ENCODE data around the gene PTBP3. TPM values are rescaled to one million over a fixed set of nuclear protein-coding genes. Genes with fewer than 3 reads are reported as not detected.

PTBP3 gene
- total and polyA plus RNA-seq, 2 of the 13 experiments (the other 11 are each of a cell fraction or from before 2014, with no cell fraction given): 52.8 to 61.1 TPM

DNA sequence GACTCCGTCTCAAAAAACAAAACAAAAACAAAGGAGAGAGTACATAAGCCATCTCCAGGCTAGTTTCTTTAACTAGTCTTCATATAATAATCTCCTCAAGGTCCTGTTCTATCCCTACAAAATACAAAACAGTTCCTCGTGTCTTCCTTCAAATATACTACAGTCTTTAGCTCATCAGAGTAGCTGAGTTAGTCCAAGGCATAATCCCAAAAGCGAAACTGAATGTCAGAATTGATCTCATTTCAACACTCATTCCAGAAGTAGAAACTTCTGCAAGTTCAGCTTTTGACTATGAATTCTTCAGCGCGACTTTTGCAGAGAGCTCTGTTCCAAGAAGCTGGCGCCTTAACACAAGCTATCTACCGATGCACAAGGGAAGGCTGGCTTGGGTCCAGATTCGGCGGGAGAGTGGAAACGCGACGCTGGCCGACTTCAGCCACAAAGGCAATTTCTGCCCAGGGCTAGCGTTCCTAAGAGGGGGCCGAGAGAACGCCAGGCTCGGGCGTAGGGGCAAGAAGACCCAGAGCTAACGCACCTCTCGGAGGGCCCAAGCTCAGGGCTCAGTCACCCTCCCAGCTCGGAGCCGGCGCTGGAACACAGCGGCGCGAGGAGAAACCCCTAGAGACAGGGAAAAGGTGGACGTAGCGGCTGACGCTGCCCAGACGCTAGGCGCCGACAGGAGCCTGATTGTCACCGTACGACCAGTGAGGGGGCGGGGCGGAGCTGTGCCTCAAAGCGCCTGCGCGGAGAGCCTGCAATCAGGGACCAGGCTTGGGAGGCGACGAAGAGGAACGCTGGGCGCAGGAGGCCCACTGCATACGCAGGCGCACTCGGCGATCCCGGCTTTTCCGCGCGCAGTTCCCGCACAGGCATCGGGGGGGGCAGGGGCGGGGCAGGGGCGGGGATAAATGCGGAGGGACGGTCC is 46.0 kb upstream of the PTBP3 start (continued):
- no peak for TF ChIP-seq NFE2 (CRISPR knock-in tag; IDR thresholded peaks at IDR 0.05)
- TF ChIP-seq, protein P1, sequence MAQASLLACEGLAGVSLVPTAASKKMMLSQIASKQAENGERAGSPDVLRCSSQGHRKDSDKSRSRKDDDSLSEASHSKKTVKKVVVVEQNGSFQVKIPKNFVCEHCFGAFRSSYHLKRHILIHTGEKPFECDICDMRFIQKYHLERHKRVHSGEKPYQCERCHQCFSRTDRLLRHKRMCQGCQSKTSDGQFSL (CRISPR knock-in tag; IDR thresholded peaks at IDR 0.05): no peak
- TF ChIP-seq, protein P2, sequence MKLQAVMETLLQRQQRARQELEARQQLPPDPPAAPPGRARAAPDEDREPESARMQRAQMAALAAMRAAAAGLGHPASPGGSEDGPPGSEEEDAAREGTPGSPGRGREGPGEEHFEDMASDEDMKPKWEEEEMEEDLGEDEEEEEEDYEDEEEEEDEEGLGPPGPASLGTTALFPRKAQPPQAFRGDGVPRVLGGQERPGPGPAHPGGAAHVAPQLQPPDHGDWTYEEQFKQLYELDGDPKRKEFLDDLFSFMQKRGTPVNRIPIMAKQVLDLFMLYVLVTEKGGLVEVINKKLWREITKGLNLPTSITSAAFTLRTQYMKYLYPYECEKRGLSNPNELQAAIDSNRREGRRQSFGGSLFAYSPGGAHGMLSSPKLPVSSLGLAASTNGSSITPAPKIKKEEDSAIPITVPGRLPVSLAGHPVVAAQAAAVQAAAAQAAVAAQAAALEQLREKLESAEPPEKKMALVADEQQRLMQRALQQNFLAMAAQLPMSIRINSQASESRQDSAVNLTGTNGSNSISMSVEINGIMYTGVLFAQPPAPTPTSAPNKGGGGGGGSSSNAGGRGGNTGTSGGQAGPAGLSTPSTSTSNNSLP (IDR thresholded peaks at IDR 0.05; ENCODE audit: low read depth, low read length): 0 out of 2 replicates have a peak, but pooled peaks have one; percentile 7
- TF ChIP-seq PITX1 (CRISPR knock-in tag; IDR thresholded peaks at IDR 0.05): peak; percentile 11; the same call in 1 of the 2 replicates
- TF ChIP-seq ARNT2 (CRISPR knock-in tag; IDR thresholded peaks at IDR 0.05; ENCODE audit: low read depth): no peak
- no peak for TF ChIP-seq JUNB (CRISPR knock-in tag; IDR thresholded peaks at IDR 0.05; ENCODE audit: borderline replicate concordance)
- TF ChIP-seq, protein P3, sequence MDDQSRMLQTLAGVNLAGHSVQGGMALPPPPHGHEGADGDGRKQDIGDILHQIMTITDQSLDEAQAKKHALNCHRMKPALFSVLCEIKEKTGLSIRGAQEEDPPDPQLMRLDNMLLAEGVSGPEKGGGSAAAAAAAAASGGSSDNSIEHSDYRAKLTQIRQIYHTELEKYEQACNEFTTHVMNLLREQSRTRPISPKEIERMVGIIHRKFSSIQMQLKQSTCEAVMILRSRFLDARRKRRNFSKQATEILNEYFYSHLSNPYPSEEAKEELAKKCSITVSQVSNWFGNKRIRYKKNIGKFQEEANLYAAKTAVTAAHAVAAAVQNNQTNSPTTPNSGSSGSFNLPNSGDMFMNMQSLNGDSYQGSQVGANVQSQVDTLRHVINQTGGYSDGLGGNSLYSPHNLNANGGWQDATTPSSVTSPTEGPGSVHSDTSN (CRISPR knock-in tag; IDR thresholded peaks at IDR 0.05; ENCODE audit: borderline replicate concordance): no peak
- TF ChIP-seq ZNF230 (CRISPR knock-in tag; IDR thresholded peaks at IDR 0.05): no peak; the same call in 1 of the 2 replicates
- TF ChIP-seq HIVEP1 (CRISPR knock-in tag; IDR thresholded peaks at IDR 0.05): no peak
- TF ChIP-seq SRSF1 (optimal IDR thresholded peaks at IDR 0.05; ENCODE audit: low read depth, low read length): peak; percentile 17
- TF ChIP-seq FOXK1 (CRISPR knock-in tag; IDR thresholded peaks at IDR 0.05; ENCODE audit: borderline replicate concordance, low read depth): no peak
- no peak for TF ChIP-seq FOXA1 (IDR thresholded peaks at IDR 0.05)
- TF ChIP-seq FOXA1 (CRISPR knock-in tag; IDR thresholded peaks at IDR 0.05): peak; percentile 23; the same call in 1 of the 2 replicates
- TF ChIP-seq, protein P4, sequence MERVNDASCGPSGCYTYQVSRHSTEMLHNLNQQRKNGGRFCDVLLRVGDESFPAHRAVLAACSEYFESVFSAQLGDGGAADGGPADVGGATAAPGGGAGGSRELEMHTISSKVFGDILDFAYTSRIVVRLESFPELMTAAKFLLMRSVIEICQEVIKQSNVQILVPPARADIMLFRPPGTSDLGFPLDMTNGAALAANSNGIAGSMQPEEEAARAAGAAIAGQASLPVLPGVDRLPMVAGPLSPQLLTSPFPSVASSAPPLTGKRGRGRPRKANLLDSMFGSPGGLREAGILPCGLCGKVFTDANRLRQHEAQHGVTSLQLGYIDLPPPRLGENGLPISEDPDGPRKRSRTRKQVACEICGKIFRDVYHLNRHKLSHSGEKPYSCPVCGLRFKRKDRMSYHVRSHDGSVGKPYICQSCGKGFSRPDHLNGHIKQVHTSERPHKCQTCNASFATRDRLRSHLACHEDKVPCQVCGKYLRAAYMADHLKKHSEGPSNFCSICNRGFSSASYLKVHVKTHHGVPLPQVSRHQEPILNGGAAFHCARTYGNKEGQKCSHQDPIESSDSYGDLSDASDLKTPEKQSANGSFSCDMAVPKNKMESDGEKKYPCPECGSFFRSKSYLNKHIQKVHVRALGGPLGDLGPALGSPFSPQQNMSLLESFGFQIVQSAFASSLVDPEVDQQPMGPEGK (CRISPR knock-in tag; IDR thresholded peaks at IDR 0.05): no peak
- no peak for TF ChIP-seq ZNF616 (CRISPR knock-in tag; IDR thresholded peaks at IDR 0.05; ENCODE audit: low read depth)
- 0 out of 2 replicates have a peak, but pooled peaks have one; percentile 17 for TF ChIP-seq MIXL1 (CRISPR knock-in tag; IDR thresholded peaks at IDR 0.05)
- no peak; the same call in 1 of the 2 replicates for TF ChIP-seq YEATS2 (CRISPR knock-in tag; IDR thresholded peaks at IDR 0.05; ENCODE audit: borderline replicate concordance)
- no peak for TF ChIP-seq NBN (conservative IDR thresholded peaks at IDR 0.05)
- TF ChIP-seq, protein P5, sequence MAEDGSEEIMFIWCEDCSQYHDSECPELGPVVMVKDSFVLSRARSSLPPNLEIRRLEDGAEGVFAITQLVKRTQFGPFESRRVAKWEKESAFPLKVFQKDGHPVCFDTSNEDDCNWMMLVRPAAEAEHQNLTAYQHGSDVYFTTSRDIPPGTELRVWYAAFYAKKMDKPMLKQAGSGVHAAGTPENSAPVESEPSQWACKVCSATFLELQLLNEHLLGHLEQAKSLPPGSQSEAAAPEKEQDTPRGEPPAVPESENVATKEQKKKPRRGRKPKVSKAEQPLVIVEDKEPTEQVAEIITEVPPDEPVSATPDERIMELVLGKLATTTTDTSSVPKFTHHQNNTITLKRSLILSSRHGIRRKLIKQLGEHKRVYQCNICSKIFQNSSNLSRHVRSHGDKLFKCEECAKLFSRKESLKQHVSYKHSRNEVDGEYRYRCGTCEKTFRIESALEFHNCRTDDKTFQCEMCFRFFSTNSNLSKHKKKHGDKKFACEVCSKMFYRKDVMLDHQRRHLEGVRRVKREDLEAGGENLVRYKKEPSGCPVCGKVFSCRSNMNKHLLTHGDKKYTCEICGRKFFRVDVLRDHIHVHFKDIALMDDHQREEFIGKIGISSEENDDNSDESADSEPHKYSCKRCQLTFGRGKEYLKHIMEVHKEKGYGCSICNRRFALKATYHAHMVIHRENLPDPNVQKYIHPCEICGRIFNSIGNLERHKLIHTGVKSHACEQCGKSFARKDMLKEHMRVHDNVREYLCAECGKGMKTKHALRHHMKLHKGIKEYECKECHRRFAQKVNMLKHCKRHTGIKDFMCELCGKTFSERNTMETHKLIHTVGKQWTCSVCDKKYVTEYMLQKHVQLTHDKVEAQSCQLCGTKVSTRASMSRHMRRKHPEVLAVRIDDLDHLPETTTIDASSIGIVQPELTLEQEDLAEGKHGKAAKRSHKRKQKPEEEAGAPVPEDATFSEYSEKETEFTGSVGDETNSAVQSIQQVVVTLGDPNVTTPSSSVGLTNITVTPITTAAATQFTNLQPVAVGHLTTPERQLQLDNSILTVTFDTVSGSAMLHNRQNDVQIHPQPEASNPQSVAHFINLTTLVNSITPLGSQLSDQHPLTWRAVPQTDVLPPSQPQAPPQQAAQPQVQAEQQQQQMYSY (CRISPR knock-in tag; IDR thresholded peaks at IDR 0.05): peak; percentile 64
- no peak for TF ChIP-seq NFRKB (IDR thresholded peaks at IDR 0.05)
- no peak for TF ChIP-seq ZNF570 (CRISPR knock-in tag; IDR thresholded peaks at IDR 0.05; ENCODE audit: borderline replicate concordance)
